ENCODE results near the gene PLK1.
"Not testable (repeated sequence)": the region's sequence is repeated elsewhere in the genome, so short reads cannot be mapped to it uniquely, and the experiment has no call there.

PLK1 gene

GRCh38 chr16:23678430-23679273 is at the start of gene PLK1:
TSS of gene PLK1 (plus strand) at chr16:23678889. CDS start at chr16:23678933, 44 bp downstream.
- DNase-seq = peak; percentile 75

DNA sequence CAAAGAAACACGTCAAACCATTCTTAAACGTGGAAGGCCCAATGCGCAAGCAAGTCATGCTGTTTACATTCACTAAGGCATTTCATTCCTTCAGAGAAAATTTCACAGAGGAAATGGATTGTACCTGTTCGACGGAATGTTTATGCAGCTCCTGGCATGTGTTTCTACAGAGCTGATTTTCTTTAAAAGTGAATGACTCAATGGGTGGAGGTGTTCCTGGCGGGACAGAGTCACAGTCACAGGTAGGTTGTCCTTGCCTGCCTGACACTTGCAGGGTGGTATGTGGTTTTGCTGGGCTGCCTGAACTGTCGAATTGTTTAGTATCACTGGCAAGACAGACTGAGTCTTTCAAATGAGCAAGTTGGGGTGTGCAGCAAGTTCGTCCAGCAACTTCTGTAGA is 49.2 kb upstream of the PLK1 start:
- DNase-seq = no peak

DNA sequence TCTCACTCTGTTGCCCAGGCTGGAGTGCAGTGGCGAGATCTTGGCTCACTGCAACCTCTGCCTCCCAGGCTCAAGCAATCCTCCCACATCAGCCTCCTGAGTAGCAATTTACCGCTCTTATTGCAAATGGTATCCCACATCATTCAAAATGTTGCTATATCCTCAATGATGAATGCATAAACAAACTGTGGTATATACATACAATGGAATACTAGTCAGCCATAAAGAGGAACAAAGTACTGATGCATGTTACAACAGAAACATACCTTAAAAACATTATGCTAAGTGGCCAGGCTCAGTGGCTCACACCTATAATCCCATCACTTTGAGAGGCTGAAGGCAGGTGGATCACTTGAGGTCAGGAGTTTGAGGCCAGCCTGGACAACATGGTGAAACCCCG is 46.8 kb upstream of the PLK1 start:
- DNase-seq = not testable (repeated sequence)

DNA sequence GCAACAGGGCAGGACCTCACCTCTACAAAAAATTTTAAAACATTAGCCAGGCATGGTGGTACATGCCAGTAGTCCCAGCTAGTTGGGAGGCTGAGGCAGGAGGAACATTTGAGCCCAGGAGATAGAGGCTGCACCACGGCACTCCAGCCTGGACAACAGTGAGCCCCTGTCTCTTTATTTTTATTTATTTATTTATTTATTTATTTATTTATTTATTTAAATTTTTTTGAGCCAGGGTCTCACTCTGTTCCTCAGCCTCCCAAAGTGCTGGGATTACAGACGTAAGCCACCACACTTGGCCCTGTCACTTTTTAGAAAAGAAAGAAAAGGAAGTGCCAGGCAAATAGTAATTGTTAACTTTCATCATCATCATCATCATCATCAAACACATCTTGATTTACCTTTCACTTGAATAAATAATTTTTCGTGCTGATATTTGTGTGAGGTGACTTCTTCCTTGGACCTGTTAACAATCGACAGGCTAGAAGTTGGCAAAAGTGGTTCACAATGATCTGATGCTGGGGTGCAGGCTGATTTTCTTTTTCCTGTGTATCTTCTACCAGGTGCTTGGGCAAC is 44.1 kb upstream of the PLK1 start:
- DNase-seq = no peak

- no peak for DNase-seq
Observed at GRCh38 chr16:23635958-23636357, 42.7 kb upstream of the PLK1 start.

GRCh38 chr16:23640615-23640930 is 38.1 kb upstream of the PLK1 start:
- no peak for DNase-seq

DNA sequence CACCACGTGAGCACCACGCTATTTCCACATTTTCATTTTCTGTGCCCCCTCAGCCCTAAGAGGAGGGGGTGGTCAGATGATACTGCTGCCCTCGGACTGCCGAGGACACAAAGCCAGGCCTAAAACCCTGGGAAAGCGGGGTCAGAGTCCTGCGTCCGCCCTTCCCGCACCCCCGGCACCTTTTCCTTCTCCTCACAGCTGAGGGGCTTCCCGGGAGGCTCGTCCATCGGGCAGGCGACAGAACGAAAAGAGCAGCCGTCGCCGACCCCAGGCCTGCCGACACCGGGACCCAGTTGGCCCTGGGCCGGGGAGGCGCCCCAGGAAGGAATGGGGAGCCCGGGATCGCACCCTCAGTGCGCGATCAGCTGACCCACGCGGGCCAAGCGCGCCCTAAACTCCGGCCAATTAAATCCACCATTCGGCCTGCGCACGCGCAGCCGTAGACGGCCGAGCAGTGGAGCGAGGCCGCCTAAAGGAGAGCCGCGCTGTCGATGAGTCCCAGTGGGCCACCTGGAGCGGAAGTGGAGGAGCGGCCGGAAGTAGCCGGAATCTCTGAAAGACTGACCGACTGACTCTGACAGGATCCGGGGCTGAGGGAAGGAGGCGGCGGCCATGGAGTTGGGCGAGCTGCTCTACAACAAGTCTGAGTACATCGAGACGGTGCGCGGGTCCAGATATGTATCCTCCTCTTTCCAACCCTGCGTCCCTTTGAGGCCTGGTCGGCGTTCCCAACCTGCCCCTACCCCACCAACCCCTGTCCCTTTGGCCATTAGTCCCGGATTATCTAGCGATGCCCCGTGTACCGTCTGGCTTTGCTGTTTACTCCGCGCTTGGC is 37.5 kb upstream of the PLK1 start, which contains the start of the genes DCTN5 and PALB2:
TSS of gene DCTN5 (plus strand) at position 536 of the 835 bp plus-strand sequence. CDS start at position 613, 77 bp downstream.
TSS of gene PALB2 (minus strand) at position 380 of the 835 bp plus-strand sequence. CDS start at position 227, 153 bp downstream.
- peak; percentile 88 for DNase-seq

DNA sequence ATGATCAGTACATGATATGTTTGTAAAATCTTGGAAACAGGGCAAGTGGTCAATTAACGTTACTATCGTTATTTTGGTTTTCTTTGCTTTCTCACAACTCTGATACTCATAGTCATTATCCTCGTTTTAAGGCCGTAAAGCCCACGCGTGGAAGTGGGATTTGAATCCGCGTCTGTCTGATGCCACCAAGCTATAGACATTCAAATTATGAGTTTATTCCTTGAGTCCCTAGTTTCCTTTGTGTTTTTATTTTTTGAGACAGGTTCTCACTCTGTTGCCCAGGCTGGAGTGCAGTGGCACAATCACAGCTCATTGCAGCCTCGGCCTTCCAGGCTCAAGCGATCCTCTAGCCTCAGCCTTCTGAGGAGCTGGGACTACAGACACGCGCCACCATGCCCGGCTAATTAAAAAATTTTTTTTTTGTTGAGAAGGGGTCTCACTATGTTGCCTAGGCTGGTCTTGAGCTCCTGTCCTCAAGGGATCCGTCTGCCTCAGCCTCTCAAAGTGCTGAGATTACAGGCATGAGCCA is 36.4 kb upstream of the PLK1 start:
- no peak for DNase-seq

DNA sequence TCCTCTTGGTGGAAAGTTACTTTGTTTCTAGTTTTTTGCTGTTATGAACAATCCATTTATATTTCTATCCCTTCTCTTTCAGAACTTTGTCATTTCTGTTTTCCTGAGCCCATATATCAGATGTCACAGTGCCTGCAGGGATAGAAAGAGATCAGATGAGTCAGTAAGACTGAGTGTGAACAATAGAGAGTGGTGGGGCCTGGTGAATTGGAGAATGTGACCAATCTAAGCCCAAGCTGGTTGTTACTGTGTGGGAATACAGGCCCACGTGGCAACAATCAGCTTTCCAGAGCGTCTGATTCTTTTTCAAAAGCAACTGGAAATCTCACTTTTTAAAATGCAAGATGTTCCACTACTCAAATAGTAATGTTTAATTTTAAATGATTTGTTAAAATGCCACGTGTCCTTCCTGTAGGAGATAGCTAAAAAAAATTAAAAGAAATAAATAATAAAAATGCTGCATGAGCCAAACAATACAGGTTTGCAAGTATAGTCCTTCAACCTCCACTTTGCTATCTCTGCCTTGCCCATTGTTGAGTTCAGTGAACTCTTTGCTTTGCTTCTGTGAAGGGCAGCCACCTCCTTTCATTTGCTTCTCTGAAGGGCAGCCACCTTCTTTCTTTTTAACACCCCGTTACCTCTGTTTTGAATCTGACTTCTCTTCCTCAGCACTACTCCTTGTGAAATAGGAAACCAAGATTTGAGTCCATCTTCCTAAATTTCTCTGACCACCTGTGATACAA is 27.8 kb upstream of the PLK1 start:
- no peak for DNase-seq

- DNase-seq = no peak
Observed at GRCh38 chr16:23651943-23652468, 26.7 kb upstream of the PLK1 start.

DNA sequence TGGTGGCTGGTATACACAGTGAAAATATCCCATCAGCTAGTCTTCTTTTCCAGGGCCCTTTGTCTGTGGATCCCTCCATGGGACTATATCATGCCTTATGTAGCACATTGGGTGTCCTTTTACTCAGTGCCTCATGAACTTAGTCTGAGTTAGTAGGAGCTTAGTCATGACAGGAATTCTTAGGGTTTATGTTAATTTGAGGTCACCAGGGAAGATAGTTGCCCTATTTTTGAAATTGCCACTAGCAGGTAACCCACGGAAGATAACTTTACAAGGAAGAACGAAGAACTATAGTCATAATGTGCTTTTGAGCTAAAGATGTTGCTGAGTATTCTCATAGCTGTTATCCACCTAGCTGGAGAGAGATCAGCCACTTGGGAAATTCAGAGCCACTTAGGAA is 14.8 kb upstream of the PLK1 start:
- DNase-seq = no peak

GRCh38 chr16:23666571-23667354 is 11.9 kb upstream of the PLK1 start:
- DNase-seq = no peak

GRCh38 chr16:23667355-23667659 is 11.4 kb upstream of the PLK1 start:
- DNase-seq = no peak

DNA sequence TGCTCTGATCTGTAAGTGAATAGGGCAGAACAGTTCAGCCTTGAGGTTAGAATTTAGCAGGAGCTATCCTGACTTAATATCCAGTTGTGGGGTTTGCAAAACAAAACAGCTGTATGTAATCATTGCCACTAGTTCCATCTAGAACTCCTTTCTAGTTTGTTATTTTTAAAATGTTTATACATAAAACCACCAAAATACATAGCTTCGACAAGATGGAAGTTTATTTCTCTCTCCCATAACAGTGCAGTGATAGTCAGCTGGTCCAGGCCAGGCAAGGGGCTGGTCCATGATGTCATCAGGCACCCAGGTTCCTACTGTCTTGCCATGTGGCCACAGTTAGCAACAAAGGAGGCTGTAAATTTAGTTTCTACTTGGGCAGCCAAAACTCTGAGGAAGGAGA is 10.5 kb upstream of the PLK1 start:
- DNase-seq = no peak

DNA sequence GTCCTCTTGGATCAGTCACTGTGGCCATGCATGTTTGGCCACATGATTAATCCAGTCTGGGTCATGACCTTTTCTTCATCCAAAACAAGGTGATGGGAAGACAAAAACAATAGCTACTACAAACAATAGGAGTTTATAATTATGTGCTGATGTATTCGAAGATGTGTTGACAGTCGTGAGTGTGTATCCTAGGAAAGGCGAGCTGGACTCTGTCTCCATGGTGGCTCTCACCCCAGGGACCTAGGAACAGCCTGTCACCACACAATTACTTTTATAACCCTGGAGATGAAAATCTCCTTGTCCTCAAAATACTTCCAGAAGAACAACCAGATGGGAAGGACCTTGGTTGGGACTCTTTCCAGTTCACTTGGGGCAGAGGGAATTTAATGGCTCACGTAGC is 9.8 kb upstream of the PLK1 start:
- no peak for DNase-seq

DNA sequence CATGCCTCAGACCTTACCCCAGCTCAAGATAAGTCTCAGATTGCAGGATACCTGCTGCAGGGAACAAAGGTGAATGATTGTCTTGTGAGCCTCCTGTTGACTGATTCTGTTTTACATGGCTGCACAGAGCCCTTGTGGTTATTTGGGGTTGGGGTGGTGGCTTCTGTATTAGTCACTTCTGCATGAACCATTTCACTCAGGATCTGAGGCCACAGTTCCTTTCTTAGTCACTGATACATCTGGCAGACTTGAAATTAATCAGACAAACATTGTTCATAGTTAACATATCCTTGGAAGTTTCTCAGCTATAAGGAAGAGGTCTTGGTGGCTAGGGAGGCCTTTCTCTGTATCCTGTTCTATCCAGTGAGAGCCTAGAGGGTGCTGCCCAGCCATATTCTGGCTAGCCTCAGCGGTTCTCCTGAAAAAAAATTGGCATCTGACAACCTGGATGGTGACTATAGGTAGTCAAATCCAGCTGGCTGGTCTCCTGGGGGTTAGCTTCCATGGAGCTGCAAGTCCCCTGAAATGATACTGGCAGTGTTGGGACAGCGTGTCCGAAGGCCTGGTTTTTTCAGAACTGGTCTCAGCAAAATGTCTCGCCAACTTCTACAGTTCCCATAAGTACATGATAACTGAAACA is 8.4 kb upstream of the PLK1 start:
- no peak for DNase-seq

- no peak for DNase-seq
Observed at GRCh38 chr16:23673971-23674614, 4.6 kb upstream of the PLK1 start.

- no peak for DNase-seq
Observed at GRCh38 chr16:23676924-23677480, 1.7 kb upstream of the PLK1 start.

DNA sequence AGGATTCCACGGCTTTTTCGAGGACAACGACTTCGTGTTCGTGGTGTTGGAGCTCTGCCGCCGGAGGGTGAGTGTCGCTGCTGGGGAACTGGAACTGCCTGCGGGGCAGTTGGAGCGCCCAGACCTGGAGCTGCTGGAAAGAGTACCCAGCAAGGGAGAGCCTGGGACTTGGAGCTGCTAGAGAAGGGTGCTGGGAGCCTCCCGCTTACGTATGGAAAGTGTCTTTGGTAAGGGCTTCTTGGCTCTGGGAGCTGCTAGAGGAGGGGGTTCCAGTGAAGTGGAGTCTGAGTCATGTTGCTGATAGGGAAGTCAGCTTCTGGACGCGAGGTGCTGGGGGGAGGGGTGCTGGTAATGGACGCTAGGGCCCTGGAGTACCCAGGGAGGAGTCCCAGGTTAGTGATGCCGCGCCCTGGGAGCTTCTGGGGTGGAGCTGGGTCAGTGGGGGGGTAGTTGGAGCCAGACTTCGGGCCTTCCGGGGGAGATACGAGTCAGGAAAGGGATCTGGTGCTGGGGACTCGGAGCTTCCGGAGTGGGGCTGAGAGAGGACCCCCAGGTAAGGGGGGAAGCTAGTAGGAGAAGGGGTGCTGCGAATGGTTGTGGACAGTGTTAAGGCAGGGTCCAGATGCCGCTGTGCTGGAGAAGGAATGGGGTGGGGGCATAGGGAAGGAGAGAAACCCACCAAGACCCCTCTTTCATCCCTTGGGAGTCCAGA is 741 bp downstream of the PLK1 start:
- DNase-seq = no peak

- DNase-seq = no peak
Observed at GRCh38 chr16:23679986-23680336, 1.3 kb downstream of the PLK1 start.
